Loucy (cell line): ENCODE results near the gene PLCL1.

Experiments
- EZH2phosphoT487 ChIP-seq: fragments of 200-600 bp; IDR thresholded peaks from 2 replicates; pipeline ENCODE4 v1.6.1; 2018; ENCODE audit warnings: antibody characterized with exemption, mild to moderate bottlenecking, moderate library complexity, borderline replicate concordance
- TF ChIP-seq, protein P1 (sequence below): fragments of 200-600 bp; sonication (generic); conservative IDR thresholded peaks from 2 replicates; pipeline ENCODE4 v1.5.1; 2014; ENCODE audit warnings: mild to moderate bottlenecking, antibody characterized with exemption, low read length

DNA sequence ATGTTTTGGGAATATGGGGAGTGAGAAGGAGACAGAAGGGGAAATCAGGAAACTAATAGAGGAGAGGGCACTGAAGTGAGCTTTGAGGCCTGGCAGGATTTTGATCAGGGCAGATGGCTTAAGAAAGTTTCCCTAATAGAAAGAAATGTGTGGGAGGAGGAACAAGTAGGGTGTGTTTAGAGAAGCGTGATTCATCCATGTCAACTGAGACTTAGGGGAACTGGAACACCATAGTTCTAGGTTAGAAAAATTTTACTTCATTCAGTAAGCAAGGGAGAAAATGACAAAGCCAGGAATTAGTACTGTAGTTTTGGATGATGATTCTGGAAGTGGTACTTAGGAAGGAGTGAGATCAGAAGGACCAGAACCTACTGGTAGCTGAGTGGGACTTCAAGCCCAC lies 296.0 kb downstream of the PLCL1 start:
- TF ChIP-seq, protein P1, sequence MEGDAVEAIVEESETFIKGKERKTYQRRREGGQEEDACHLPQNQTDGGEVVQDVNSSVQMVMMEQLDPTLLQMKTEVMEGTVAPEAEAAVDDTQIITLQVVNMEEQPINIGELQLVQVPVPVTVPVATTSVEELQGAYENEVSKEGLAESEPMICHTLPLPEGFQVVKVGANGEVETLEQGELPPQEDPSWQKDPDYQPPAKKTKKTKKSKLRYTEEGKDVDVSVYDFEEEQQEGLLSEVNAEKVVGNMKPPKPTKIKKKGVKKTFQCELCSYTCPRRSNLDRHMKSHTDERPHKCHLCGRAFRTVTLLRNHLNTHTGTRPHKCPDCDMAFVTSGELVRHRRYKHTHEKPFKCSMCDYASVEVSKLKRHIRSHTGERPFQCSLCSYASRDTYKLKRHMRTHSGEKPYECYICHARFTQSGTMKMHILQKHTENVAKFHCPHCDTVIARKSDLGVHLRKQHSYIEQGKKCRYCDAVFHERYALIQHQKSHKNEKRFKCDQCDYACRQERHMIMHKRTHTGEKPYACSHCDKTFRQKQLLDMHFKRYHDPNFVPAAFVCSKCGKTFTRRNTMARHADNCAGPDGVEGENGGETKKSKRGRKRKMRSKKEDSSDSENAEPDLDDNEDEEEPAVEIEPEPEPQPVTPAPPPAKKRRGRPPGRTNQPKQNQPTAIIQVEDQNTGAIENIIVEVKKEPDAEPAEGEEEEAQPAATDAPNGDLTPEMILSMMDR, result no peak
- TF ChIP-seq EZH2phosphoT487, result no peak
